ENCODE measurements around the gene C19orf47.

C19orf47 gene
- total RNA-seq: 10.5 reads per million, percentile 32 among the genes with 10 or more reads in this experiment

DNA sequence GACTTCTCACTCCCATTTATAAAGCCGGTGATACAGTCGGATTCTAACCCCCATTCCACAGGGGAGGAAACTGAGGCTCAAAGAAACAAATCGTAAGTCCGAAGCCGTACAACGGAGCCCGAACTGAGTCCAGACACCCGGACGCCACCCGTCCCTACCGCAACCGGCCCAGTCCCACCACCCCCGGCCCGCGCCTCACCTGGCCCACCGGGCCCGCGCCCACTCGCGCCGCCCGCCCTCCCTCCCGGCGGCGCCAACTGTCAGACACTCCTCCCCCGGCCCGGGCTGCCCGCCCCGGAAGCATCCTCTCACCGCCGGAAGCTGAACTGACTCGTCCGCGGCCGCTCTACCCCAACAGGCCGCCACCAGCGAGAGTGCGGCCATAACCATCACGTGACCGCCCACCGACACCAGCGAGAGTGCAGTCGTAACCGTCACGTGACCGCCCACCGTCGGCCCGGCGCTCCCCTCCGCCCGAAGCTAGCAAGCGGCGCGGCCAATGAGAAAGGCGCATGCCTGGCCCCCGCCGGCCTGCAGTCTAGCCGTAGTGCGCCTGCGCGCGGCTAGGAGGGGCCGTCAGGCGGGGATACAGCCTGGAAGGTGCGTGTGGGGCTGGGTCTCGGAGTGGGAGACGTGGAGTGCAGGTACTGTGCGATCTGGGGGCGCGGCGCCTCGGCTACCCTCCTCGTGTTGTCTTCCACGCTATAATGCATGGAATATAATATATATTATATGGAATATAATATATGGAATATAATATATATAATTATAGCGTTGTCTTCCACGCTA, at the start of gene C19orf47, which contains the start of gene PLD3:
C19orf47 (minus strand) TSS at position 273 of the 789 bp plus-strand sequence. CDS start 6,540 bp downstream, outside the sequence.
PLD3 (plus strand) TSS at position 571 of the 789 bp plus-strand sequence. CDS start 17,789 bp downstream, outside the sequence.
- peak; percentile 99 for DNase-seq

- no peak for DNase-seq
Observed at GRCh38 chr19:40397568-40397906, 49.3 kb upstream of the C19orf47 start.

GRCh38 chr19:40396886-40397567, 48.8 kb upstream of the C19orf47 start:
- DNase-seq: no peak

DNA sequence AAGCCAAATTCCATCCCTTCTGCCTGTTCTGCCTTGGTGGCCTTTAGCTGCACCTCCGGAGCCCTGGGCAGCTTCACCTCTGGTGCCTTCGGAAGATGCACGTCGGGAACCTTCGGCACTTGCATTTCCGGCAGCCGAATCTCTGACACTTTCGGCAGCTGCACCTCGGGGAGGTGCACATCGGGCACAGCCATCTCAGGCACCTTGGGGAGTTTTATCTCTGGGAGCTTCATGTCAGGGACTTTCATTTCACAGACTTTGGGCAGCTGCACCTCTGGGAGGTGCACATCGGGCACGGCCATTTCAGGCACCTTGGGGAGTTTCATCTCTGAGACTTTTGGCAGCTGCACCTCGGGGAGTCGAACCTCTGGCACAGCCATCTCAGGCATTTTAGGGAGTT, 47.8 kb upstream of the C19orf47 start:
- DNase-seq: no peak

DNA sequence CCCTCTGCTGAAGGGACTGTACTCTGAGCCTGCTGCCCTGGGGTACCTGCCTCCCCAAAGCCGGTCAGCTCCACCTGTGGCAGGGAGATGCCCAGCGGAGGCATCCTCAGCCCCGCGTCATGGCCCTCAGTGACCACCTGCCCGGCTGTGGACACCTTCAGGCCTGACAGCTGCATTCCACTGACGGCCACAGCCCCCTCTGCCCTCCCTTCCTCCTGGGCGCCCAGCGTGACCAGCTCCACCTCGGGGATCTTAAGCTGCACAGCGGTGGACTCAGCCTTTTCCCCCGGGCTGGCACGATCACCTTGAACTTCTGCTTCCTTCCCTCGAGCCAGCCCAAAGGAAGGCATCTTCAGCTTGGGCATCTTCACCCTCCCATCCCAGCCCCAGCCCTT, 46.6 kb upstream of the C19orf47 start:
- DNase-seq: no peak

- no peak for DNase-seq
Observed at GRCh38 chr19:40393894-40394815, 46.0 kb upstream of the C19orf47 start.

DNA sequence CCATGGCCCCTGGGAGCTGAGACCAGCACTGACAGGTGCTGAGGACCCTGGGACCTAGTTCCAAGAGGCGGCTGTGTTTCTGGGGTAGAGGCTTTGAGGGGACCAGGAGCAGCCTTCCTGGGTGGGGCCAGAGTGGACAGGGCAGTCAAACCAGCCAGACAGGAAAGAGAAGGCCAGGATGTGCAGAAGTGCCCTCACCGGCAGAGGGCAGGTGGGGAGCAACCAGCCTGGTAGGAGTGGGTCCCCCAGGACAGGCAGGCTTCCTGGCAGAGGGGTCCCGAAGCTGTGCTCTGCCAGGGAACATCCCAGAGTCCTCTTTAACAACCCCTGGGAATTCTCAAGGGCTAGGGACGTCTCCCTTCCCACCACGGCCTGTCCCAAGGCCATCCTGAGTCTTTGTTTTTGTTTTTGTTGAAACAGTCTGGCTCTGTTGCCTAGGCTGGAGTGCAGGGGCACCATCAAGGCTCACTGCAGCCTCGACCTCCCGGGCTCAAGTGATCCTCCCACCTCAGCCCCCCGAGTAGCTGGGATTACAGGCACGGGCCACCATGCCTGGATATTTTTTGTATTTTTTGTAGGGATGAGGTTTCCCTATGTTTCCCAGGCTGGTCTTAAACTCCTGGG, 44.8 kb upstream of the C19orf47 start:
- no peak for DNase-seq

DNA sequence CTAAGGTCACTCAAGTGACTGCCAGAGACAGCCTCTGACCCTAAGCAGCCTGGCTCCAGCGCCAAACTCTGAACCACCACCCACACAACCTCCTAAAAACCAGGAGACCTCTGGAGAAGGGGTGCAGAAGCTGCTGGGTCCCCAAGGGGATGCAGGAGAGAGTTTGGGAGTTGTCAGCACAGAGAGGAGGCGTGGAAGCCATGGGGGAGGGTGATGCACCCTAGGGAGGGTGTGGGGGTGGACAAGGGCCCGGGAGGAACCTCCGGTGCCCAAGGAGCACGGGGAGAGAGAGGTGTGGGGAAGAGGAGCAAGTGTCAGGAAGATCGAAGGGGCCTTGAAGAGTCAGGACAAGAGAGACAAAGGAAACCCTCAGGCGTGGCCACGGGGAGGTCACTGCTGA, 43.9 kb upstream of the C19orf47 start:
- DNase-seq: no peak

- no peak for DNase-seq
Observed at GRCh38 chr19:40390084-40390742, 42.0 kb upstream of the C19orf47 start, which contains the start of gene HIPK4. TSS of gene HIPK4 (minus strand) at chr19:40390181. CDS start at chr19:40389902, 279 bp downstream.

DNA sequence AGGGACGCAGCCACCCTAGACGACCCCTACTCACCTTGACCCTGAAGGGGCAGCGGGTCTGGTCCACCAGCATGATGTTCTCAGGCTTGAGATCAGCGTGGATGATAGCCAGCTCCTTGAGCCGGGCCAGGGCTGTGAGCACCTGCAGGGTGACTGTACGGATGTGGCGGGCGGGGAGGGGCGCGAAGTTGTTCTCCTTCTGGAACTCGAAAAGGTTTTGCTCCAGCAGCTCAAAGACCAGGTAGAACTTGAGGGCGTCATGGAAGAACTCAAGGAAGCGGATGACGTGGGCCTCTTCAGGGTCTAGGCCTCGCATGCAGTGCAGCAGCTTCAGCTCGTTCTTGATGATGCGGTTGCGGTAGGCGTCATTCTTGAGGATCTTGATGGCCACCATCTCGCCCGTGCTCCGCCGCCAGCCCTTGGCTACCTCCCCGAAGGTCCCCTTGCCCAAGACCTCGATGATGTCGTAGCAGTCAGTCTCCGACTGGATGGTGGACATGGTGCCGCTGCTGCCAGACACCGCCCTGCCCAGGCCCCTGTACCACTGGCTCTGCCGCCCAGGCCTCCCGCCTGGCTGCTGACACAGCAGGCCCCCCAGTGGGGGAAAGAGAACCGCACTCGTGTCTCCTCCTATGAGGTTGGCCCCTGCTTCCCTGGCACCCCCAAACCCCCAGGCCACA, 41.3 kb upstream of the C19orf47 start:
- DNase-seq: no peak

DNA sequence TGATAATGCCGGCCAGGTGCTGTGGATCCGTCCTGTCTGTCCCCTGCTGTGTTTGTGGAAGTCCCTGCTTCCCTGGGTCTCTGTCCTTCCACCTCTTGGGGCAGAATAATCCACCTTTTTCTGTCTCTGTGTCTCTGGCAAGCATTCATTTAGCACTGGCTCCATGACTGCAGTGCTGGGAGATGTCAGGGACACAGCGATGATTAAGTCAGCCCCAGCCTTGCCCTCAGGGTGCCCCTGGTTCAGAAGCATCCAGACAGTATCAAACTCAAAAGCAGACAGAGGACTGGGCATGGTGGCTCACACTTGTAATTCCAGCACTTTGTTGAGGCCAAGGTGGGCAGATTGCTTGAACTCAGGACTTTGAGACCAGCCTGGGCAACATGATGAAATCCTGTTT, 40.3 kb upstream of the C19orf47 start:
- DNase-seq: no peak

DNA sequence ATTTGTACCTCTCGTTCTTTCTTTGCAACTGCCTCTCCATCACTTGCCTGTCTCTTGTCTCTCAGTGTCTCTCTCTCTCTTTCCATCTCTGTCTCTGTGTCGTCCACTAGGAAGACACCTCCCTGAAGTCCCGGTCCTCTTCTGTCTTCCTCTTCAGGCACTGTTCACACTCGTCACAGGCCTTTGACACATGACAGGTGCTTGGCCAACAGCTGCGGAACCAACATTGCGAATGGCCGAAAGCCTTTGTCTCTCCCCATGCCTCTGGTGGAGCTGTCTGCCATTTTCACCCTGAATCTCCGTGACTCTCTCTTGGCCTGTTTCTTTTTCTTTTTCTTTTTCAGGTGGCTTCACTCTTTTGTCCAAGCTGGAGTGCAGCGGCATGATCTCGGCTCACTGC, 39.0 kb upstream of the C19orf47 start:
- no peak for DNase-seq

- no peak for DNase-seq
Observed at GRCh38 chr19:40383668-40384248, 35.6 kb upstream of the C19orf47 start.

DNA sequence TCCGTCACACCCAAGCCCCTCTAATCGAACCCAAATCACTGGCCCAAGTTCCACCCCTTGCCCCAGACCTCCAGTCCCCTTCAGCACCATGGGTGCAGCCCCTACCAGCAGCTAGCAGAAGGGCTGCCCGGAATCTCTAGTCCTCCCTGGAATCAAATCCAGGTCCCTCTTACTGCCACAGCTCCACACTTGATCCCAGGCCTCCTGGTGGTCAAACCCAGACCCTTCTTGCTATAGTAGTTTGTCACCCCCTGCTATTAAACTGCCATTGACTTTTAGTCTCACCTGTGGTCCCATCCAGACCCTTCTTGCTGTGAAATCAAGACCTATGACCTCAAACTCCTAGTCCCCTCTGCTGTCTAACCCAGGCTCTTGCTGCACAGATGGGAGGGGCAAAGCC, 33.1 kb upstream of the C19orf47 start:
- DNase-seq: no peak

DNA sequence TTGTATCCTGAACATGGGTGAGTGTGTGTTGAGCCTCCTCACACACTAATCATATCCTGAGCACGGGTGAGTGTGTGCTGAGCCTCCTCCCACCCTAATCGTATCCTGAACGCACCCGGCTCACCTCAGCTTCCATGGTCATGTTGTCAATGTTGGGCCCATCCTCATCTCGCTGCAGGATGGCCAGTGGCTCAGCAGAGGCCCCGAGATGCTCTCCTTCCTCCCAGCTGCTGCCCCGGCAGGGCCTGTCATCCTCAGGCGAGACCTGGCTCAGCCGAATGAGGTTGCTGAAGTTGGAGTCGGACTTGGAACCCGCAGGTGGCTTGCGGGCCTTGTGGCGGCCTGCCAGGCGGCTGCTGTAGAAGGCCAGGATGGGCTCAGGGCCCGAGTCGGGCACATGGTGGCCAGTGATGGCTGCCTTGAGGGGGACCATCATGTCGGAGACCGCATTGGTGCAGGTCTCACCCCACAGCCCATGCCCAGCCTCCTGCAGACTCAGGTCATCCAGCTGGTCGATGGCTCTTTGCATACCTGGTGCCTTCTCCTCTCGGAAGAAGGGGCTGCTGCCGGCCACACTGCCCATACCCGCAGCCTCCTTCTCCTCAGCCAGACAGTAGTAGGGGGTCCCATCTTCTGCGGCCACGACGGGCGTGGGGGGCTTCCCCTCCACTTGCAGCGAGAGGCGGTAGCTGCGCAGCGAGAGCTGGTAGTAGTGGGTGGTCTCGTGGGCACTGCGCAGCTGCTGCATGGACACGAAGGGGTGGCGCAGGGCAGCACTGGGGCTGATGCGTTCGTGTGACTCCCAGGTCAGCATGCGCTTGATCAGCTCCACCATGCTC, 32.2 kb upstream of the C19orf47 start:
- DNase-seq: no peak

DNA sequence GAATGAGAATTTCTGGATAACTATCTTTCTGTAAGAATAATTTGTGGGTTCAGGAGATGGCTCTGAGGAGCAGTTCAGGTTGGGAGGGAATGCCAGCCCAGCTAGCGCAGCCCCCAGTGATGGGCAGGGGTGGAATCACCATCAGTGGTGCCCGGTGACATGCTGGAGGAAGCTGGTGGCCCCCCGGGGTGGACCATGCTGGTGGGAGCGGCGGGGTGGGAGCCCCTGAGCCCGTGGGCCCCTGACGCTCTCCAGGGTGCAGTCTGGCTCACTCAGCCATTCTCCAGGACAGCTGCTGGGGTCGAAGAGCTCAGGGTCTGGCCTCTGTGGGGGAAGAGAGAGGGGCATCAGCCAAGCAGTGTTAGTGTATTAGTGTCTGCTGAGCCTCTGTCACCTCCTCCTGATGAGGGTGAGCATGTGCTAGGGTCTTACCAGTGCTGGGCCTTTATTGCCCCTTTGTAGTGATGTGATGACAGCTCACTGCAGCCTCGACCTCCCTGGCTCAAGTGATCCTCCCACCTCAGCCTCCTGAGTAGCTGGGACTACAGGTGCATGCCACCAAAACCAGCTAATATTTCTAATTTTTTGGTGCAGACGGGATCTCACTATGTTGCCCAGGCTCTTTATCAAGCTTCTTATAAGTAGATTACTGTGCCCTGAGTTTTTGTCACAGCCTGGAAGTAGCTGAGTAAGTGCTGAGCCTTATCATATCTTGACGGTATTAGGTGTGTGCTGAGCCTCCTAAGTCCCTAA, 31.4 kb upstream of the C19orf47 start:
- no peak for DNase-seq

GRCh38 chr19:40378509-40378908, 30.3 kb upstream of the C19orf47 start:
- no peak for DNase-seq

DNA sequence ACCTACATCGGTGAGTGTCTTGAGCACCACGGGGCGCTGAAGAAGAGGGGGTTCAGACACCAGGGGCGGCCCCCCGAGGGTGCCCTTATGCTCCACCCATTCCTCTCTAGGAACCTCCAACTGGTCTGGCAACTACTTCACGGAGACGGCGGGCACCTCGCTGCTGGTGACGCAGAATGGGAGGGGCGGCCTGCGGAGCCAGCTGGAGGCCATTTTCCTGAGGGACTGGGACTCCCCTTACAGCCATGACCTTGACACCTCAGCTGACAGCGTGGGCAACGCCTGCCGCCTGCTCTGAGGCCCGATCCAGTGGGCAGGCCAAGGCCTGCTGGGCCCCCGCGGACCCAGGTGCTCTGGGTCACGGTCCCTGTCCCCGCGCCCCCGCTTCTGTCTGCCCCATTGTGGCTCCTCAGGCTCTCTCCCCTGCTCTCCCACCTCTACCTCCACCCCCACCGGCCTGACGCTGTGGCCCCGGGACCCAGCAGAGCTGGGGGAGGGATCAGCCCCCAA, 29.7 kb upstream of the C19orf47 start:
- no peak for DNase-seq

DNA sequence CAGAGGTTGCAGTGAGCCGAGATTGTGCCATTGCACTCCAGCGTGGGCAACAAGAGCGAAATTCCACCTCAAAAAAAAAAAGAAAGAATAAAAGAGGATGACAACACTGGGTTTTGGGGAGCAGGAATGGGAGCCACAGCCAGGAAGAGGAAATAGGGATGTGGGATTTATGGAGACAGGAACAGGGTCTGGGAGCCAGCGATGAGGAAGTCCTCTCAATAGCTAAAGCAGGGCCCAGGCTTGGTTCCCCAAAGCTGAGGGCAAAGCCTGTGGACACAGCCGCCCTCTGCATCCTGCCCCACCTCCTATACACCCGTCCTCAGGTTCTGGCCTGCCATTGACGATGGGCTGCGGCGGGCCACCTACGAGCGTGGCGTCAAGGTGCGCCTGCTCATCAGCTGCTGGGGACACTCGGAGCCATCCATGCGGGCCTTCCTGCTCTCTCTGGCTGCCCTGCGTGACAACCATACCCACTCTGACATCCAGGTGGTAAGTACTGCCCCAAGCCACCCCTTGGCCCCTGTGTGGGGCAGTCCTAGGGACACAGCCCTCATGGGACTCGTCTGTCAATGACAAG, 28.2 kb upstream of the C19orf47 start:
- DNase-seq: no peak

Measured in effector CD4-positive, alpha-beta T cell (primary cell).